HPDE6-E6E7 (cell line): Measurements from ENCODE around the gene OR12D1.

Experiments
- DNase-seq: peaks from one replicate; pipeline ENCODE4 v3.0.0; 2011; ENCODE audit warnings: missing footprints; ENCODE audit errors: extremely low spot score

The OR12D1 gene

GRCh38 chr6:29465279-29465678 is 50.6 kb downstream of the OR12D1 start:
- DNase-seq = no peak

GRCh38 chr6:29465801-29466200 is 51.1 kb downstream of the OR12D1 start:
- no peak for DNase-seq

GRCh38 chr6:29466241-29466640 is 51.5 kb downstream of the OR12D1 start:
- DNase-seq = no peak
